ENCODE results near the gene YTHDF2. TPM values are rescaled to one million over a fixed set of nuclear protein-coding genes. Genes with fewer than 3 reads are reported as not detected.
A peak's percentile ranks its signal among the peaks of the same experiment; 100 is the strongest.
"Not testable (repeated sequence)": the region's sequence is repeated elsewhere in the genome, so short reads cannot be mapped to it uniquely, and the experiment has no call there.

Gene YTHDF2
- total RNA-seq, 1 donor from 2014 or later, result 32.1 TPM

GRCh38 chr1:28792644-28793121 is 55.9 kb downstream of the YTHDF2 start:
- intact Hi-C loops (cut with micrococcal nuclease), result no loop called here
- H3K36me3 ChIP-seq, result no peaks in the 10 kb centered on the region
- DNase-seq, result no peak

GRCh38 chr1:28794582-28794981 is 57.8 kb downstream of the YTHDF2 start:
- H3K27ac ChIP-seq (replicated peaks); H3K27me3 ChIP-seq (ENCODE audit: low read depth); H3K4me3 ChIP-seq; H3K9me3 ChIP-seq (replicated peaks); DNase-seq; intact Hi-C loops (cut with micrococcal nuclease); H3K36me3 ChIP-seq: not testable (repeated sequence)
- peaks cover 12% of the 10 kb centered on the region for H3K4me1 ChIP-seq

More at GRCh38 chr1:28792644-28793121, 55.9 kb downstream of the YTHDF2 start:
- TF ChIP-seq, protein P1, sequence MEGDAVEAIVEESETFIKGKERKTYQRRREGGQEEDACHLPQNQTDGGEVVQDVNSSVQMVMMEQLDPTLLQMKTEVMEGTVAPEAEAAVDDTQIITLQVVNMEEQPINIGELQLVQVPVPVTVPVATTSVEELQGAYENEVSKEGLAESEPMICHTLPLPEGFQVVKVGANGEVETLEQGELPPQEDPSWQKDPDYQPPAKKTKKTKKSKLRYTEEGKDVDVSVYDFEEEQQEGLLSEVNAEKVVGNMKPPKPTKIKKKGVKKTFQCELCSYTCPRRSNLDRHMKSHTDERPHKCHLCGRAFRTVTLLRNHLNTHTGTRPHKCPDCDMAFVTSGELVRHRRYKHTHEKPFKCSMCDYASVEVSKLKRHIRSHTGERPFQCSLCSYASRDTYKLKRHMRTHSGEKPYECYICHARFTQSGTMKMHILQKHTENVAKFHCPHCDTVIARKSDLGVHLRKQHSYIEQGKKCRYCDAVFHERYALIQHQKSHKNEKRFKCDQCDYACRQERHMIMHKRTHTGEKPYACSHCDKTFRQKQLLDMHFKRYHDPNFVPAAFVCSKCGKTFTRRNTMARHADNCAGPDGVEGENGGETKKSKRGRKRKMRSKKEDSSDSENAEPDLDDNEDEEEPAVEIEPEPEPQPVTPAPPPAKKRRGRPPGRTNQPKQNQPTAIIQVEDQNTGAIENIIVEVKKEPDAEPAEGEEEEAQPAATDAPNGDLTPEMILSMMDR (IDR thresholded peaks at IDR 0.05; ENCODE audit: borderline replicate concordance), result peak; percentile 47
- Histone ChIP-seq H3K4me1 (peaks cover 12% of the 10 kb centered on the region), H3K27me3 (ENCODE audit: low read depth) (peaks cover 7% of the 10 kb centered on the region), H3K27ac (replicated peaks) (peak overlapping the region; percentile 27), H3K9me3 (replicated peaks) (no peaks in the 10 kb centered on the region), H3K4me3 (no peak overlapping the region)

DNA sequence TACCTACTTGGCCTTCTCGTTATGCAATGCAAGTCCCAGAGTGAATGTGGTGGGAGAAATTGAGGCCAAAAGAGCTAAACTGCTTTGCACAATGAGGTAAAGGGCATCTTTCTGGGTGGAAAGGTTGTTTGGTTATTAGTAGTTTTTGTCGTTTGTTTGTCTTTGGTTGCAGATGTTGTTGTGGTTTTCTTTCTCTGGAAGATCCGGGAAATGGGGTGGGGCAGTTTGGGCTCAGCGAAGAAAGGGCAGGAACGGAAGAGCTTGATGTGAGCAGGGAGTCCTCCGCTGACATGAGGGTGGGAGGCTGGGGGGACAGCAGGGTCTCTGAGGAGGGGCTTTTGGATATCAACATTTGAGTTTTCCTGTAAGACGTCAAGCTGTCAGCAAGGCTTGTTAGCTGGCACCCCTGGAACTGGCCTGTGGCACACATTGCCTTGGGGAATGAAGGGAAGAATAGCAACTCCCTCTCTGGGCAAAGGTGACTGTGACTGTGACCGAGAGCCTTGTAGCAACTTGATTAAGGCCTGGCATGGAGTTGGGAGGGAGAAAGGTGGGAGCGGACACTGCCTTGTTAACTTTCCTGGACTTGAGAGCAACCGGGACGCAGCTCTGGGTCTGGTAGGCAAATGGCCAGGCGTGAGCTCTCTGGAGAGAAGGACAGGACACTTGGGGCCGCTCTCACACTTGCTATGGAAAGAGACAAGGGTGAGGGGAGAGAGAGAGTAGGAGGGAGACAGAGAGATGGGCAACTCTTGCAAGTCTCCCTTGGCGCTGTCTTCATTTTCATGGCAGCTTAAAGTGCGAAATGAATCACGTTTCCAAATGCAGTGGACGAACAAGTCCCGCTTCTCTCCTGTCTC is 59.8 kb downstream of the YTHDF2 start:
- intact Hi-C loops (cut with micrococcal nuclease), result no loop called here
- Histone ChIP-seq H3K4me3 (no peak overlapping the region), H3K9me3 (replicated peaks) (no peaks in the 10 kb centered on the region), H3K4me1 (peaks cover 12% of the 10 kb centered on the region), H3K36me3 (no peaks in the 10 kb centered on the region), H3K27me3 (ENCODE audit: low read depth) (no peaks in the 10 kb centered on the region), H3K27ac (replicated peaks) (no peak overlapping the region)
- TF ChIP-seq, protein P1 (IDR thresholded peaks at IDR 0.05; ENCODE audit: borderline replicate concordance), result no peak
- DNase-seq, result no peak

GRCh38 chr1:28800324-28800723 is 63.6 kb downstream of the YTHDF2 start:
- TF ChIP-seq, protein P1 (IDR thresholded peaks at IDR 0.05; ENCODE audit: borderline replicate concordance), result no peak
- intact Hi-C loops (cut with micrococcal nuclease), result no loop called here

DNA sequence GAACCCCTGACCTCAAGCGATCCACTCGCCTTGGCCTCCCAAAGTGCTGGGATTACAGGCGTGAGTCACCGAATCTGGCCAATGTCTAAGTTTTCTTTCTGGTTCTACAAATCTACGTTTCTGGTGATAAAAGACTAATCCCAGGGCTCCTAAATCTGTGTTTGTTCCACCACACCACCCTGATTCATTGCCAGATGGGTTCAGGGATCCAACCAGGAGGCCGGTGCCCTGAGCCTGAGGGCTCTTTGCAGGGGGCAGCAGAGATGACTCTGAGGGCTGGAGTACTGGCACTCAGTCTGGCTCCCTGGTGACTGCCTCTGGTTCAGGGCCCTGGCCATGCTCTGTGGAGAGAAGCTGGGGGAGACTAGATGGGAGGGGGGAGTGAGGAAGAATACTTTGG is 64.7 kb downstream of the YTHDF2 start:
- TF ChIP-seq, protein P1 (IDR thresholded peaks at IDR 0.05; ENCODE audit: borderline replicate concordance), result no peak
- intact Hi-C loops (cut with micrococcal nuclease), result no loop called here

More at GRCh38 chr1:28800324-28800723, 63.6 kb downstream of the YTHDF2 start:
- no peaks in the 10 kb centered on the region for H3K9me3 ChIP-seq (replicated peaks)
- H3K27ac ChIP-seq (replicated peaks), result no peak overlapping the region
- no peaks in the 10 kb centered on the region for H3K36me3 ChIP-seq
- no peak for DNase-seq
- peaks cover 7% of the 10 kb centered on the region for H3K27me3 ChIP-seq (ENCODE audit: low read depth)
- H3K4me3 ChIP-seq, result no peak overlapping the region
- H3K4me1 ChIP-seq, result peaks cover 7% of the 10 kb centered on the region

DNA sequence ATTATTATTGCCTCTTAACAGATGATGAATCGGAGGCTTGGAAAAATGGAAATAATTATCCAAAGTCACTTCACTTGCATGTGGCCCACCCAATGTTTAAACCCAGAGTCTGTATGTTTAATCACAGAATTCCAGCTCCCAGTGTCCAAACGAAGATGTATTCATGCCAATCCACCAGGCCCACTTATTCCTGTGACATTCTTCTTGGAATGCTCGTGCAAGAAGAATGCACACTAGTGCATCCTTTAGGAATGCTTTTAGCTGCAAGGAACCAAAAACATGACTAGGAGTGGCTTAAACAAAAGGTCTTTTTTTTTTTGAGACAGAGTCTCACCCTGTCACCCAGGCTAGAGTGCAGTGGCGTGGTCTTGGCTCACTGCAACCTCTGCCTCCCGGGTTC is 66.3 kb downstream of the YTHDF2 start:
- H3K4me1 ChIP-seq, result no peaks in the 10 kb centered on the region
- no peaks in the 10 kb centered on the region for H3K9me3 ChIP-seq (replicated peaks)
- no peak overlapping the region for H3K4me3 ChIP-seq
- no peaks in the 10 kb centered on the region for H3K36me3 ChIP-seq
- H3K27ac ChIP-seq (replicated peaks), result no peak overlapping the region
- TF ChIP-seq, protein P1 (IDR thresholded peaks at IDR 0.05; ENCODE audit: borderline replicate concordance), result no peak
- intact Hi-C loops (cut with micrococcal nuclease), result no loop called here
- peaks cover 17% of the 10 kb centered on the region for H3K27me3 ChIP-seq (ENCODE audit: low read depth)
- DNase-seq, result no peak

More for the DNA sequence above, 64.7 kb downstream of the YTHDF2 start:
- peaks cover 7% of the 10 kb centered on the region for H3K27me3 ChIP-seq (ENCODE audit: low read depth)
- H3K9me3 ChIP-seq (replicated peaks), result no peaks in the 10 kb centered on the region
- H3K4me3 ChIP-seq, result no peak overlapping the region
- H3K4me1 ChIP-seq, result peaks cover 3% of the 10 kb centered on the region
- no peak for DNase-seq
- H3K27ac ChIP-seq (replicated peaks), result no peak overlapping the region
- no peaks in the 10 kb centered on the region for H3K36me3 ChIP-seq
